GM21825 (cell line): Measurements from ENCODE around the gene LRP5.

Experiments used
- ATAC-seq: cut with Tn5 transposase; IDR thresholded peaks from one replicate; pipeline ENCODE4 v1.9.1; 2021; ENCODE audit warnings: mild to moderate bottlenecking, moderate library complexity; ENCODE audit not compliant: unreplicated experiment

Gene LRP5

GRCh38 chr11:68369756-68370155 lies 57.4 kb downstream of the LRP5 start:
- no peak for ATAC-seq

GRCh38 chr11:68370211-68371111 lies 58.1 kb downstream of the LRP5 start:
- peak; percentile 62 for ATAC-seq

DNA sequence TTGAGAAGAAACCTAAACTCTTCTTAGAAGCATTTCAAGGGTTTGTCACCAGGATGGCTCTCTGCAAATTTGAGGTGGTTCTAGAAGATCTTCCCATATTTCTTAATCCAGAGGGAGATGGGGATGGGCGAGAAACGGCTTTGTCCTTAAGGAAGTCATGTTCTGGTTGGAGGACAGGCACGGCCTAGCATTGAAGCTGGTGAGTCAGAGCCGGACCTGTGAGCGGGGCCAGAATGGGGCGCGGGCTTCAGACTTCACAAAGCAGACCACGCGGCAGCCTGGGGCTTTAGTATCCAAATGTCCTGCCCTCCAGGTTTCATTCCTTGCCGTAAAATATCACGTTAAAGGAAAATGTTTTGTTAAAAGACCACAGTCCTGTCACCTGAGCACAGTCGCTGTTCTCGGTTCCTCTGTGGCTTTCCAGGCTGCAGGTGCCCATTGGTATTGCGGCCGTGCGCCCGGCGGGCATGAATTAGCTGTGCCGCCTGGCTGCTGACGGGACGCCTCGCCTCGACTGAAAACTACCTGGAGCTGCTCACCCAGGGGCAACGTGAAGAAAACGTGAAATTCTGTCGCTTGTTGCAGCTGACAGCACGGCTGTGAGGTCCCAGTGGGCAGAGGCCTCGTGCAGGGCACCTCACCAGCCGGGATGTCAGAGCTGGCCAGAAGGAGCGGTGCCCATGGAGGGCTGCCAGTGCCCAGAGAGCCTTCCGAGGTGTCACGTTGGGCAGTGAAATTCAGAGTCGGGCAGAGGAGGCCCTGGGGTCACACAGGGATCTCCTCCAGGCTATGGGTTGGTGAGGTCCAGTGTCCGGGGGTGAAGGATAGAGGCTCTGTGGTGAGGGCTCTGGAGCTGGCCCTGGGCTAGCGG lies 59.0 kb downstream of the LRP5 start:
- ATAC-seq = no peak

DNA sequence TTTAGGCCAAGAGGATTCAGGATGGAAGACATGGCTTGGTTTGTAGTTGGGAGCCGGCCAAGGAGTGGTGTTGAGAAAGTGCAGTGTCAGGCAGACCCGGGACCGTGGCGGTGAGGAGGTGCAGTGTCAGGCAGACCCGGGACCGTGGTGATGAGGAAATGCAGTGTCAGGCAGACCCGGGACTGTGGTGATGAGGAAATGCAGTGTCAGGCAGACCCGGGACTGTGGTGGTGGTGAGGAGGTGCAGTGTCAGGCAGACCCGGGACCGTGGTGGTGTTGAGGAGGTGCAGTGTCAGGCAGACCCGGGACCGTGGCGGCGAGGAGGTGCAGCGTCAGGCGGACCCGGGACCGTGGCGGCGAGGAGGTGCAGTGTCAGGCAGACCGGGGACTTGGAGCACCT lies 59.7 kb downstream of the LRP5 start:
- ATAC-seq = no peak

- no peak for ATAC-seq
These were observed 60.2 kb downstream of the LRP5 start for GRCh38 chr11:68372625-68373024.

DNA sequence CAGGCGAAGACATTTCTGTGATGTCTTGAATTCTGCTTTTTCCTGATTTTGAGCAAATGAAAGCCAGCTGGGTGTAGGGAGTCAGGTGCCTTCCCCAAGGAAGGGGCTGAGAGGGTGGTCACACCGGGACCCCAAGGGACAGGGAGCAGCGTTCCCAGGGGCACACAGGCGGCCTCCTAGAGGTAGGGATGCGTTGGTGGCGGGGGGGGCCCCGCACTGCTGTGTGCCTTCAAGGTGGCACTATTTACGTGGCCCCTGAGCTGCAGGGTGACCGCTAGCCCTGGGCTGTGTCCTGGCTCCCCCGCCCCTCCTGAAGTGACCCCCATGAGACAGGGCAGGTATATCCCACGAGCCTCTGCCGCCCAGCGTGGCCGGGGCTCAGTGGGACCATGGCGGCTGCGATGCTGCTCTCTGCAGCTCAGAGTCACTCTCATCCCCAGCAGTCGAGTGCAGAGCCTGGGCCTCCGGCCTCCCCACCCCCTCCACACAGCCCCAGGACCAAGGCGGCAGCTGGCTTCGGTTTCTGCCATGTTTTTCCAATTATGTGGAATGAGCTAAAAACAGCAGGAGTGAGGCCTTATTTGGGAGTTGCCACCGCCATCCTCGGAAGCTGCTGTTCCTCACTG lies 60.9 kb downstream of the LRP5 start:
- ATAC-seq = no peak

DNA sequence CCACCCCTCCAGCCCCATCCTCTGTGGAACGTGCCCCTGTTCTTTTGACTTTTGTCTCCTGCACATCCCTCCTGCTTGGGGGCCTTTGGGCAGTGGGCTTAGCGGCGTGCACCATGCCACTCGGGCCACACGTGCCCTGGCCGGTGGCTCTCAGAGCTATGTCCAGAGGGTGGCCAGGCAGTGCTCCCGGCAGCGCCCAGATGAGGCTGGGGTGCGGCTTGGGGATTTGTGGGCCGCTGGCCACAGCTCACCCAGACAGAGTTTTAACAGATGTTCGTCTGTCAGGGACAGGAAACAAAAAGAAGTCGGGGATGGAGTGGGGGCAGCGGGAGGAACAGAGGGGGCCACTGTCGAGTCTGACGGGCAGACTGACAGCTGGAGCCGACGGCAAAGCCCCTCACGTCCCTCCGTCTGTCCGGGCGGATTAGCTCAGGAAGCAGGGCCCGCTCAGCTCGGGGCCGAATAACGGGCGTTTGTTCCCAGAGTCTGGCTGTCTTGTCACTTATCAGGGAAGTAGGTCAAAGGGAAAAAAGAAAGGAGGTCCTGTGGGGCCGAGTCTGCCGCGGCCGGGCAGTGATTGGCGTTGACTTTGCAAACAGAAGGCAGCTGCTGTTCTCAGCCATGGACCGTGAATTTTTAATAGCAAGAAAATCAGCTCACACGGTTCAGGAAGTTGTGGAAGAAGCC lies 61.6 kb downstream of the LRP5 start:
- no peak for ATAC-seq

DNA sequence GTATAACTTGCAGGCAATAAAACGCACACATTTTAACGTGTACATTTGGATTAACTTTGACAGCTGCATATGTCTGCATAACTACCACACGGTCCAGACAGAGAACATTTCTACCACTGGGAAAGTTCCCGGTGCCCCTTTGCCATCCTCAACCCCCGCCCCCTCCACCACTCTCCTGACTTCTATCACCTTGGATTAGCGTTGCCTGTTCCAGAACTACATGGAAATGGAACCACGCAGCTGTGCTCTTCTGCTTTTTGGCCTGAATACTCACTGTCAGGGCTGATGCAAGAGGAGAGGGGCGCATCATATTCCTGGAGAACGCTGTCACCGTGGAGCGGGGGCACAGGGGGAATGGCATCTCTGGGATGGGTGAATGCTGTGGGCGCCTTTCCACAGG lies 62.1 kb downstream of the LRP5 start:
- ATAC-seq = no peak

GRCh38 chr11:68375337-68375736 lies 62.9 kb downstream of the LRP5 start:
- no peak for ATAC-seq

DNA sequence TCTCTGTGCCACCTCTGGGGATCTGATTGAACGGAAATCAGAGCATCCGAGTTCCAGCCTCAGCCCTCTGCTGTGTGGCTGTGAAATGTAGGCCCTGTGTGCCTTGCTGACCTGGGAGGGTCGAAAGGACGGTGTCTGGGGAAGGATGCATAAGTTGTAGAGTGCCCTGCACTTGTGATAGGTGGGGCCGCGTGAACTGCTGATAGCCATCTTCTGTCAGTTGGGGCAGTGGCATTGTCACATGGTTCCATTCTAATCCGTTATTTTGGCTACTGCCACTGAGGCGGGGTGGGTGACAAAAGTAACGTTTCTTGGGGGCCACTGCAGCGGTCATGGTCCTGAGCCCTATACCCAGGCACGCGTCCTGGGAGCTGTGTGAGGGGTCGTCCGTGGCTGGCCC lies 63.4 kb downstream of the LRP5 start:
- no peak for ATAC-seq

DNA sequence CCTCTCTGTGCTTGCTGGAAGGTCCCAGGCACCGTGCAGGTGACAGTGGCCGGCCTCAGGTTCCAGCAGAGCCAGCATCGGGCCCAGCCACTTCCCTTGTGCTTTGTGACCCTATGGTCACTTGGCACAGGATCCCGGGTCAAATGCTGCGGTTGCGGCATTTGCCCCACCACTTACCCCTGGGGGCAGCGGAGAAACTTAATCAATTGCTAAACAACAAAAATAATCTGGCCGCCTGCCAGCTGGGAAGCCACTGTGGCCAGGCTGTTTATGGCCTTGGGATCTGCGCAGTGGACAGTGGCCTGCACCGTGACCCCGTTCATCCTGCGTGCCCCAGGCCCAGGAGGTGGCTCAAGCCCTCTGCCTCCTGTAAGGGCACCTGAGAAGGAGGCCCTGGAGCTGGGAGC lies 65.0 kb downstream of the LRP5 start:
- no peak for ATAC-seq

DNA sequence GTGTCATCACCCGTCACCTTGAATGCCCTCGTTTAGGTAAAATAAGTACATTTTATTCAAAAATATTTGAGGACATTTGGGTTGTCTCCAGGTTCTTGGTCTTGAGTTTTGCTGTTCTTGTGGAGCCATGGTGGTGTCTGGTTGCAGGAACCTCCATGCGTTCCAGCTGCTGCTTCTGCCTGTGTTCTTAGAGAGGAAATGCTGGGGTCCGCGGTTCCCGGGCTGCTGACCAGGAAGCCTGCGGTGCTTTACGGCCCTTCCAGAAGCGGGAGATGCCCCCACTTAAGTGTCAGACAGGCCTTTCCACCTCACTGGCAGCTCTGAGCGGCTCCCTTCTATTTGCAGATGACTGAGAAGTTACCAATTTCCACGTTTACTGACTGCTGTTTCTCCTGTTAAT lies 66.8 kb downstream of the LRP5 start:
- ATAC-seq = no peak

- no peak for ATAC-seq
These were observed 68.6 kb downstream of the LRP5 start for GRCh38 chr11:68380786-68381622.

GRCh38 chr11:68381716-68382115 lies 69.3 kb downstream of the LRP5 start:
- no peak for ATAC-seq

GRCh38 chr11:68382358-68382998 lies 70.1 kb downstream of the LRP5 start:
- ATAC-seq = no peak

- ATAC-seq = no peak
These were observed 71.6 kb downstream of the LRP5 start for GRCh38 chr11:68383976-68384501.

- no peak for ATAC-seq
These were observed 72.2 kb downstream of the LRP5 start for GRCh38 chr11:68384530-68385081.

DNA sequence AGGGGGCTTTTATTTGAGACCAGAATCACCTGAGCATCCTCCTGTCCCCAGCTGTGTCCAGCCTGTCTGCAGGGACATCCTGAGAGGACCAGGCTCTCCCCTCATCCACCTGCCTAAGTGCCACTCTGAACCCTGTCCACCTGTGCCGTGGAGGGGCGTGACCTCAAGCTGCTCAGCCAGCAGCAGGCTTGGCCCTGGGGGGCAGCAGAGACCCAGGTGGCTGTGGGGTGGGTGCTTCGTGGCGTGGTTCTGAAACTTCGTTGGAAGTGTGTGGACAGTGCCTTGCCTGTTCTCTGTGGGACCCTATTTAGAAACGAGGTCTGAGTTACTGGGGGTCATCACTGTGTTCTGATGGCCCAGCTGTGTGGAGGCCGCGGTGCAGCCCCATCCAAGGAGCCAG lies 72.7 kb downstream of the LRP5 start:
- no peak for ATAC-seq
